Stimulated activated CD8-positive, alpha-beta memory T cell treated with anti-CD3 and anti-CD28 coated beads, Interleukin-7, amount 100 ng/mL, for 48 hours (primary cell): ENCODE results near the gene CIRBP.
"Not testable (repeated sequence)": the region's sequence is repeated elsewhere in the genome, so short reads cannot be mapped to it uniquely, and the experiment has no call there.

Source experiments
- DNase-seq, 2 donors: peaks; one replicate each; pipeline ENCODE4 v3.0.0-alpha.2; 2020; ENCODE audit warnings: low read depth in 1 of 2; ENCODE audit errors: extremely low read depth in 1 of 2

The CIRBP gene

DNA sequence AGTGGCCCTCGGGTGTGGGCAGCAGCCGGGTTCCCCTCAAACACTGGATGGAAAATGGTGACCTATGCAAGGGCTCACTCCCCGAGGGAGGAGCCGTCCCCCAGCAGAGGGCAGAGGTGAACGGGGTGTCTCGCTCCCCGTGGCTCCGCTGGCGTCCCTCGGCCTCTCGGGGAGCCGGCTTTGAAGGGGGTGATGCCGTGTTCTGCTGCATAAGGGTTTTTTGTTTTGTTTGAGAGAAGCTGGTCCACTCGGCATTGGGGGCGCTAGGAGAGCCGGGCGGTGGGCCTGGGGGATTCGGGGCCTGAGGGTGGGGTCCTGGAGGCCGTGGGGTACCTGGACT is 20.5 kb downstream of the CIRBP start:
- DNase-seq, result no peak

DNA sequence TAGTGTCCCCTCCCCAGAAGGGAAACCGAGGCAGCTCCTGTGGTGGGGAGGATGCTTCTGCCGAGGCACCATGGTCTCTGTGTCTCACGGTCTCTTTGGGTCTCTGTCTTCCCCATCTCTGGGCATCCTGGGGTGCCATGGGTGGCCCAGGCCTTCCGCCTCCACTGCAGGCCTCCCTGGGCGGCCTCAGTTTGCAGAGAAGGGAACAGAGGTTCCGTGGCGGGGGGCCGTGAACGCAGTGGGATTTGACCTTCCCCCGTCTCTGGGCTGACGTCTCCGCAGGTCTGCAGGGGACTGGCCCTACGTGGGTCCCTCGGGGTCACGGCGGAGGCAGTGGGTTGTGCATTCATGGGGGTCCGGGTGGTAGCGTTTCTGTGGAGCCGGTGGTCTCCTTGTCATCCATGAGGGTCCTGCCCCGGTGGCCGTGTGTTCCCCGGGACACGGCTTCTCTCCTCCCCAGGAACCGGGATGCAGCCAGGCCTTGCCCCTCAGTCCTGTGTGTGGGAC is 21.1 kb downstream of the CIRBP start:
- DNase-seq, result no peak

DNA sequence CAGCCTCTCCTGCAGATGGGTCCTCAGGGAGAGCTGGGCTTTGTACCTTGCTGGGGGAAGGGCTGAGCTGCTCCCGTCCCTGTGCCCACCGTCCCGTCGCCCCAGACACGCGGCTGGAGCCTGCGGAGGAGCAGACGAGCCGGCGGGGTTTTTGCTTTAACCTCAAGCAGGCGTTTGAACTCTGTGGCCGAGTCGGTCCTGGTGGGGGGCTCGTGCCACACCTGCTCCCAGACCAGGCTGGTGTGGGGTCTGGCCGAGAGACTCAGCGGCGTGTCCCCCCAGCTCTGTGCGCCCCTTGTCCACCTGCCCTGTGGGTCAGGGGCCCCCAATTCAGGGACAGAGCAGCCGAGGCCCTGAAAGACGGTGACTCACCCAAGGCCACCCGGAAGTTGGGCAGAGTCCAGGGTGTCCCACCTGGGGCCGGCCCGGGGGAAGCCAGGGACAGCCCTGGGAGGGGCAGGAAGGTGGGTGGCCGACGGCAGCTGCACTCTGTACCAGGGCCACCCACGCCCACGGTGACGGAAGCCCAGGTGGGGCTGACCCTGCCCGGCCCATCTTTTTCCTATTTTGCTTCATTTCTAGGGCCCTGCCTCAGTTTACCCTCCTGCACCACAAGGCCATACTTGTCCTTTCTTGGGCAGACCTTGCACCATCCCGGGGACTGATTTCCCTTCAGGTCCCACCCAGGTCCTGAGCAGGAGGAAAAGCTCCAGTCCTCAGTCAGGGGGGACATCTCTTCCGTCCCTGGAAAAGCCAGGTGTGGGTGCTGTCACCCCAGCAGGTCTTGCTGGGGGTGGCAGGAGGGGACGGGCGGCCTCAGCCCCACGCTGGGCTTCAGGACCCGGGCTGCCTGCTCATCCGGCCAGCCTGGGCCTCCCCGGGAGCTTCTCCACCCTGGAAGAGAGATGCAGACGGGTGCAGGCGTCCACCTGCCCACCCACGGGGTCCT is 21.8 kb downstream of the CIRBP start:
- DNase-seq, result no peak

- no peak for DNase-seq
Observed at GRCh38 chr19:1291761-1292418, 22.8 kb downstream of the CIRBP start.

- DNase-seq, result no peak
Observed at GRCh38 chr19:1292419-1293151, 23.5 kb downstream of the CIRBP start.

DNA sequence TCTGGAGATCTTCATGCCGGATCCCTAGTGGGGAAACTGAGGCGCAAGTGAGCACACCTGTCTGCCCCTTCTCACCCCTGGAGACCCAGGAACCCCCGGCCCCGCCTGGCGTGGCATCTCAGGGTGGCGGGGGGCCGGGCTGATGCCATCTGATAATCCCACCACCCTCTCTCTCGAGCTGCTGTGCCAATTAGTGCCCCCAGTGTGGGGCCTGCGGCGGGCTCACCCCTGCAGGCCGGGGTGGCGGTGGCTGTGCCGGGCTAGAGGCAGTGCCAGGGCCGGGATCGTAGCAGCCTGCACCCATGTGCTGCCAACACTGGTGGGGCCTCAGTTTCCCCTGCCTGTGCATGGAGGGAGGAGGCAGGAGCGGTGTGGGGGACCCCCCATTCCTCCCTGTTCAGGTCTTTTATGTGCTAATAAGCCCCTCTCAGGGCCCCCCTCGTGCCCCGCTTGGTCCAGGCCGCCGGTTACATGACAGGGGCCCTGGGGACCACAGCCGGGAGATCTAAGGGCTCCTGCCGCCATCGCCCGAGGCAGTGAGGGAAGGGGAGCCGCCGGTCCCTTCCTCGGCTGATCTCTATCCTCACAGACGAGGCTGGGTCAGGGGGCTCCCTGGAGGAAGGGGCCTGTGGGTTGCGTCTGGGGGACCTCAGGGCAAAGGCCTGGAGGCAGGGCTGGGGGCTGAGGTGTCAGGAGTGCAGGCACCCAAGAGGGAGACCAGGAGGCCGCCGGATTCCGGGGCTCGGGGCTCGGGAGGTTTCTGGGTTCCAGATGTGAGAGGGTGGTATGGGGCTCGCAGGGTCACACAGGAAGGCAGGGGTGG is 24.9 kb downstream of the CIRBP start:
- DNase-seq, result no peak

DNA sequence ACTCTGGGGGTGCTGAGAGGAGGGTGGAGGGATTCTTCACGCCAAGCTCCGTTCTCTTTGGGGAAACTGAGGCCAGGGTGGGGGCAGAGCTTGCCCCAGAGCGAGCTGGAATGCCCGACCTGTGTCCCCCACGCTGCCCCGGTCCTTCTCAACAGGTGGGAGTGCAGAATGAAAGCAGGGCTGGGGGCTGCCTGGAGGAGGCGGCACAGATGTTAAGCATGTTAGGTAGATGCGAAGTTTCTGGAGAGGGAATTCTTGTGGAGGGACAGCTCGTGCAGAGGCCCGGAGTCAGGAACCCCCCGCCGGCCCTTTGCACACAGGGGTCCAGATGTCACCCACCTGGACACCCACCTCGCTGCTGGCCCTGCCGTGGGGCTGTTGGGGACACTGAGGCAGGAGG is 25.6 kb downstream of the CIRBP start:
- DNase-seq, result no peak

GRCh38 chr19:1295169-1296012 is 26.3 kb downstream of the CIRBP start:
- DNase-seq, result no peak

DNA sequence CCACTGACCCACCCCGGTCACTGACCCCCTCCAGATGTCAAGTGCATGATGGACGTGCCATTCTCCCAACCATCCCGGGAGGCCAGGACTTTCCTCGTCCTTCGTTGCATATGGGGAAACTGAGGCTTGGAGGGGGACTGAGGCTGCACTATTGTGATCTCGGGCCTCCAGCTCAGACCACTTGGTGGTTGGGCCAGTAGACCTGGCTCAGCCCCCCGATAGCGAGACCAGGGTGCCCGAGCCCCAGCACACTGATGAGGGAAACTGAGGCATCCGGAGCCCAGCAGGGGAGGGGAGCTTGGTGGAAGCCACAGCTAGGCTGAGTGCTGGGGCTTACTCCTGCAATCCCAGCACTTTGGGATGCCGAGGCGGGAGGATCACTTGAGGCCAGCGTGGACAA is 26.9 kb downstream of the CIRBP start:
- DNase-seq, result no peak

DNA sequence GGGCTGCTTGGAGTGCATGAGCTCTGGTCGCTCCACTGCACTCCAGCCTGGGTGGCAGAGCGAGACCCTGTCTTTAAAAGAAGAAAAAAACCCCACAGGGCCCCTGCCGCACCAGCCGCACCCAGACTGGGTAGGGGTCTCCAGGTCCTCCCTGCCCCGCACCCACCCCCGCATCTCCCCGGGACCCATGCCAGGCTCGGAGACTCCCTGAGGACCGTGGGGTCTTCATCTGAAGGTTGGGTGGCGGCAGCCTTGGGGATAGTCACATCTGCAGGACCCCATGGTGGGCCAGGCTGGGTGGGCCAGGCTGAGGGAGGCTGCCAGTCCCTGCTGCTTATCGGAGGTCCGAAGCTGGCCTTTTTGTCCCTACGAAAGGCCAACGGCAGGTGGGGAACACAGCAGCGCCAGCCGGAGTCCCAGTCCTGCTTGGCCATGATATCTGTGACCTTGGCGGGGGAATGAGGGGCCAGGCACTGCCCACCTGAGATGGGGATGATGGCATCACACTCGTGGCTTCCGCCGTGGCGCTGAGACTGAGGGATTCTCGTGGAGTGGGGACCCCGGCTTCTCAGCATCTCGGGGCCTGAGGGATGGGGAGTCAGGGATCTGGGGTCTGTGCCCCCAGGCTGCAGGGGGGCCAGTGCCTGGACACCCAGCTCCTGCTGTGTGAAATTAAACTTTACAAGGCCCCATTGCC is 27.6 kb downstream of the CIRBP start:
- no peak for DNase-seq

DNA sequence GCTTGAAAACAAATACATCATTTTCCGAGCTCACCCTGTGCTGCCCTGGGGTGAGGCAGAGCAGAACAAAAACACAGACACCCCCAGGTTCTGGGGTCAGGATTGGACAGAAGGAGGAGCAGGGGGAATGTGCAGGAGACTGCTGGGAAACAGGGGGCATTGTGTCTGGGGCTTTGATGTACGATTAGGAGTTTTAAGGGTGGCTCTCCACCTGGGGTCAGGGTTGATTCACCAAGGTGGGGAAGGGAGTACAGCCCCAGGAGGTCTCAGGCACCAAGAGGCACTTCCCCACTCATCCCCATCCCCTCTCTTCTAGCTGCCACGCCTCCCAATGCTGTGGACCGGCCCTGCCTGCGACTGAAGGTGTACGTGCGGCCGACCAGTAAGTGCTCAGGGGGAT is 29.1 kb downstream of the CIRBP start:
- no peak for DNase-seq

DNA sequence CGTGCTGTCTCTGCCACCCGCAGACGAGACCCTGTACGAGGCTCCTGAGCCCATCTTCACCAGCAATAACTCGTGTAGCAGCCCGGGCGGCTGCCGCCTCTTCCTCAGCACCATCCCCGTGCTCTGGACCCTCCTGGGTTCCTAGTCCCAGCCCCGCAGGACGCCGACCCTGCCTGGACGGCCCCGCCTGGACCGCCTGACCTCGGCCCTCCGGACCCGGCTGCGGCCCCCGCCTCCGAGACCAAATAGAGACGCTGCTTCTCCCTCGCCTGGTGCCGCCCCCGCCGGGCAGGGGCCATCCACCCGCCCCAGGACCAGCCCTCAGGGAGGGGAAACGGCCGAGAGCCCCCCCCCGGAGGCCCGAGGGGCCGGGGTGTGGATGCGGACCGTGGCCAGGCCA is 30.7 kb downstream of the CIRBP start:
- DNase-seq, result no peak

DNA sequence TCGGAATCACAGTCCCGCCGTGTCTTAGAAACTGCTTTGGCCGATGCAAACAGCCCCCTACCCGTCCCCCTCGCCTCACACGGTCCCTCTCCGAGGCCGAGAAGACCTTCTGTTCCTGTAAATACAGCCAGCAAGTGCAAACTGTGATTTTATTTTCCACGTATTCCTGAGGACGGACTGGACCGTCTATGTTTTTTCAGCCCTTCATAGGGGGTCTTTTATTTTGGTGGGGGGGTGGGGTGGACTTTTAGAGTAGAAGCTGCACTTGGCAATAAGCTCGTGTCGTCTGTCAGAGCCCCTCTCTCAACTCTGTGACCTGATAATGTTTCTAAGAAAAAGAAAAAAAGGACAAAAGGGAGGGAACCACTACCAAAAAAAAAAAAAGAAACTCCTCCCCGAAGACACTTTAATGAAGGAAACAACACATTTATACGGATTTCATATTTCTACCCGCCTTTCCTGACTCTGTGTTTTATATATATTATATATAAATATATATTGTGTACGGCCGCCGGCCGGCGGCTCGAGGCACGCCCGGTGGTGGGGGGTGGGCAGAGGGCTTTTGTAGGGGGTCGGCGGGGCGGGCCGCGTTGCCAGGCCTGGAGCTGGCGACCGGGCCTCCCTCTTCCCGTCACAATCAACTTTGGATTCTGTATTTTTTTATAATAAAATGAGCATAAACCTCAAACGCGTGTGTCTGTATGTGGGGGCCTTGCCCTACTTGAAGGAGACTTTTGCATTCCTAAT is 31.8 kb downstream of the CIRBP start:
- DNase-seq, result no peak

- no peak for DNase-seq
Observed at GRCh38 chr19:1302533-1303239, 33.6 kb downstream of the CIRBP start.

- DNase-seq, result no peak
Observed at GRCh38 chr19:1304197-1304924, 35.2 kb downstream of the CIRBP start.

DNA sequence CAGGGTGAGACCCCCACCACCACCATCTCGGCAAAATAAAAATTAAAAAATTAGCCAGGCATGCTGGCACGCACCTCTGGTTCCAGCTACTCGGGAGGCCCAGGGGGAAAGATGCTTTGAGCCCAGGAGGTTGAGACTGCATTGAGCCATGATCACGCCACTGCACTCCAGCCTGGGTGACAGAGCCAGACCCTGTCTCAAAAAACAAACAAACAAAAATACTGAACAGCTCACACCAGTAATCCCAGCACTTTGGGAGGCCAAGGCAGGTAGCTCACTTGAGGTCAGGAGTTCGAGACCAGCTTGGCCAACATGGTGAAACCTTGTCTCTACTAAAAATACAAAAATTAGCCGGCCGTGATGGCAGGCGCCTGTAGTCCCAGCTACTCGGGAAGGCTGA is 36.2 kb downstream of the CIRBP start:
- not testable (repeated sequence) for DNase-seq

GRCh38 chr19:1307320-1307719 is 38.2 kb downstream of the CIRBP start:
- DNase-seq, result no peak
